OCI-LY7 (cell line): Measurements from ENCODE around the gene QKI. TPM values are rescaled to one million over a fixed set of nuclear protein-coding genes. Genes with fewer than 3 reads are reported as not detected.

ENCODE experiments used
- BruUV-seq: library from RNA; stranded (reverse); fragments of 400-500 nt; replicated peaks from 2 replicates; lab custom pipeline; 2021; lab: Mats Ljungman, UMichigan
- CTCF ChIA-PET: fragments of 300-600 bp; sonication (Branson Sonifier 250); formaldehyde crosslinking; loops from one replicate; lab custom pipeline; 2022; ENCODE audit warnings: antibody characterized with exemption; ENCODE audit not compliant: unreplicated experiment; lab: Charles Lee
- POLR2A ChIA-PET: fragments of 300-600 bp; sonication (Branson Sonifier 250); formaldehyde crosslinking; loops from one replicate; lab custom pipeline; 2022; ENCODE audit warnings: antibody characterized with exemption; lab: Charles Lee
- DNase-seq: peaks from one replicate; pipeline ENCODE4 v3.0.0-alpha.2; 2015; ENCODE audit warnings: low spot score
- H2AFZ ChIP-seq: fragments of 200-600 bp; sonication (generic), shearing (Covaris generic); 2 replicates; pipeline ENCODE4 v1.6.1; 2014; ENCODE audit warnings: mild to moderate bottlenecking, antibody characterized with exemption, low read length, moderate library complexity
- H3K27ac ChIP-seq: fragments of 200-600 bp; sonication (generic); 2 replicates; pipeline ENCODE4 v1.5.1; 2014; ENCODE audit warnings: mixed run types, low read depth, mild to moderate bottlenecking, moderate library complexity, low read length, inconsistent platforms; ENCODE audit not compliant: poor library complexity, severe bottlenecking
- H3K36me3 ChIP-seq: fragments of 200-600 bp; sonication (generic); 2 replicates; pipeline ENCODE4 v1.6.1; 2014; ENCODE audit warnings: mild to moderate bottlenecking, antibody characterized with exemption, low read length, moderate library complexity, mixed read lengths; ENCODE audit not compliant: insufficient read depth
- H3K4me1 ChIP-seq: fragments of 200-600 bp; sonication (generic); 2 replicates; pipeline ENCODE4 v1.5.1; 2014; ENCODE audit warnings: mild to moderate bottlenecking, low read length; ENCODE audit not compliant: insufficient read depth, poor library complexity, severe bottlenecking
- H3K4me2 ChIP-seq: fragments of 200-600 bp; sonication (generic); 2 replicates; pipeline ENCODE4 v1.6.1; 2014; ENCODE audit warnings: mild to moderate bottlenecking, low read length
- H3K4me3 ChIP-seq: fragments of 200-600 bp; sonication (generic); 2 replicates; pipeline ENCODE4 v1.5.1; 2014; ENCODE audit warnings: mild to moderate bottlenecking, low read depth, low read length; ENCODE audit not compliant: poor library complexity, severe bottlenecking
- H3K79me2 ChIP-seq: fragments of 200-600 bp; sonication (generic); 2 replicates; pipeline ENCODE4 v1.6.1; 2016; ENCODE audit warnings: low read depth, mild to moderate bottlenecking, low read length, moderate library complexity, mixed read lengths; ENCODE audit not compliant: insufficient read depth
- H3K9me2 ChIP-seq: fragments of 200-600 bp; sonication (generic); 2 replicates; pipeline ENCODE4 v1.6.1; 2016; ENCODE audit warnings: mild to moderate bottlenecking, low read length, mixed read lengths; ENCODE audit not compliant: insufficient read depth
- H3K9me3 ChIP-seq: fragments of 200-600 bp; sonication (generic); 2 replicates; pipeline ENCODE4 v1.6.1; 2014; ENCODE audit warnings: mild to moderate bottlenecking, mixed run types, low read length, mixed read lengths
- H4K20me1 ChIP-seq: fragments of 200-600 bp; sonication (generic); 2 replicates; pipeline ENCODE4 v1.6.1; 2014; ENCODE audit warnings: mild to moderate bottlenecking, antibody characterized with exemption, low read length, moderate library complexity, mixed read lengths; ENCODE audit not compliant: insufficient read depth
- CTCF ChIP-seq: fragments of 200-600 bp; sonication (generic); conservative IDR thresholded peaks from 2 replicates; pipeline ENCODE4 v1.5.1; 2014; ENCODE audit warnings: mild to moderate bottlenecking, antibody characterized with exemption, low read length, moderate library complexity, mixed read lengths
- EZH2phosphoT487 ChIP-seq: fragments of 200-600 bp; sonication (generic); IDR thresholded peaks from 2 replicates; pipeline ENCODE4 v1.6.1; 2018; ENCODE audit warnings: low read depth, borderline replicate concordance, mild to moderate bottlenecking, mixed run types, antibody characterized with exemption, low read length, moderate library complexity, mixed read lengths
- intact Hi-C: fragments of 100-400 bp; cut with micrococcal nuclease; formaldehyde crosslinking; loops from one replicate; pipeline ENCODE4 v1.10.0; 2022; ENCODE audit not compliant: unreplicated experiment
- total RNA-seq, 2 experiments: library from RNA; depleted of rRNA in 1 of 2; stranded (reverse); fragments of >200 nt in 1 of 2; shearing (Covaris generic) in 1 of 2; gene quantifications; 2 replicates each; pipeline ENCODE4 v1.2.3, GENCODE V29; 2014 to 2022

The QKI gene
- total RNA-seq, 2 experiments from 2014 or later: 55.4 to 74.5 TPM

DNA sequence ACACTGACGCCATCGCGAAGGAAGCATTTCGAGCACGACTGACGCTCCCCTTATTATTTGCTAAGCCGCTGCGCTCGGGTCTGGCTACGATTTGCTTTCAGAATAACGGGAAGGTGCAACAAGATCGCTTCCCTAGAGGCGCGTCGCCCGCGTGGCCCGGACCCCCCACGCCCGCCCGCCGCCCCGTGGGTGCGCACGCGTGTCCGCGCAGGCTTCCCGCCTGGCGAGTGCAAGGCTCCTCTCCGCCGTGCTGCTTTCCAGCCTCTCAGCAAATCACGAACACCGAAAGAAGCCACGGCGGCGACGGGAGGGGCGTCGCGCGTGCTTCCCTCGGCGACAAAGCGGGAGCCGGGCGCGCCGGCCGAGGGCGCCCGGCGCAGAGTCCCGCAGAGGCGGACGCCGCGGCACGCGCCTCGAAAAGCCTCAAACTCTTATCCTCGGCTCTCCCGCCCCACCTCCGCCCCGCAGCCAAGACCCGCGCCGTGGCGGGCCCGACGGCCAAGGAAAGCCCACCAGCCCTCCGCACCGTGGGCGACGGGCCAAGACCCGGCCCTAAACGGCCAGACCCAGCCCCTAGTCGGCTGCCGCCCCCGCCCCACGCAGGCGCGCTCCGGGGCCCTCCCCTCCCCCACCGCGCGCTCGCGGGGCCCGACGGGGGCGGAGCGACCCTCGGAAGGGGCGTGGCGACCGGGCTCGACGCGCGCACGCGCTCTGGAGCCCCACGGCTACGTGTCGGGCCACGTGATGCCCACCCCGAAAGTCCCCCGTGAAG is 987 bp upstream of the QKI start:
- CTCF ChIA-PET: no interaction called here
- peak overlapping the region; percentile 72 for H3K4me3 ChIP-seq

GRCh38 chr6:163414946-163415619 is 565 bp downstream of the QKI start:
- peak overlapping the region; percentile 94 for H3K4me2 ChIP-seq
- TF ChIP-seq CTCF: no peak
- TF ChIP-seq EZH2phosphoT487: no peak
- peaks cover 45% of the 10 kb centered on the region for H3K79me2 ChIP-seq
- no TSS peak for BruUV-seq
- H3K4me1 ChIP-seq: peaks cover 18% of the 10 kb centered on the region
- intact Hi-C loops: loop anchor here (5.0 kb wide), 3 partner anchors 342 to 692 kb away; partner anchors contain the start of genes PACRG and PRKN
- H3K27ac ChIP-seq: peak overlapping the region; percentile 60
- H3K9me2 ChIP-seq: no peaks in the 10 kb centered on the region
- H3K36me3 ChIP-seq: no peaks in the 10 kb centered on the region
- peak overlapping the region; percentile 84 for H3K4me3 ChIP-seq
- peaks cover 33% of the 10 kb centered on the region for H4K20me1 ChIP-seq
- H2AFZ ChIP-seq: no peak overlapping the region
- peak; percentile 49 for DNase-seq
- ChIA-PET POLR2A (interaction anchor here (0.6 to 1.3 kb wide), 4 partner anchors 9 to 426 kb away, joined by 3 to 9 read pairs (median 5); no protein-coding TSS in a partner anchor), CTCF (no interaction called here)
- no peaks in the 10 kb centered on the region for H3K9me3 ChIP-seq

More for the DNA sequence above, 987 bp upstream of the QKI start:
- intact Hi-C loops: loop anchor here (5.0 kb wide), 1 partner anchor 686 kb away; the partner anchor contains the start of genes PACRG and PRKN
- H4K20me1 ChIP-seq: peaks cover 23% of the 10 kb centered on the region
- no peaks in the 10 kb centered on the region for H3K36me3 ChIP-seq
- no peak for TF ChIP-seq EZH2phosphoT487
- TF ChIP-seq CTCF: no peak
- peaks cover 18% of the 10 kb centered on the region for H3K4me1 ChIP-seq
- peak overlapping the region; percentile 67 for H2AFZ ChIP-seq
- H3K9me2 ChIP-seq: no peaks in the 10 kb centered on the region
- no peaks in the 10 kb centered on the region for H3K9me3 ChIP-seq
- POLR2A ChIA-PET: no interaction called here
- peak; percentile 90 for DNase-seq
- H3K27ac ChIP-seq: peak overlapping the region; percentile 74
- no TSS peak for BruUV-seq
- H3K4me2 ChIP-seq: peak overlapping the region; percentile 65
- peaks cover 29% of the 10 kb centered on the region for H3K79me2 ChIP-seq
